CD1c-positive myeloid dendritic cell (primary cell): ENCODE measurements around the gene SOX5.
"Not testable (repeated sequence)": the region's sequence is repeated elsewhere in the genome, so short reads cannot be mapped to it uniquely, and the experiment has no call there.

Experiments used
- DNase-seq: peaks from one replicate; pipeline ENCODE4 v3.0.0-alpha.2; 2016; ENCODE audit errors: extremely low spot score

SOX5 gene

GRCh38 chr12:23756416-23756815, 193.1 kb downstream of the SOX5 start:
- no peak for DNase-seq

GRCh38 chr12:23753628-23754365, 195.7 kb downstream of the SOX5 start:
- DNase-seq = no peak

- no peak for DNase-seq
Observed at GRCh38 chr12:23752245-23752644, 197.2 kb downstream of the SOX5 start.

- DNase-seq = no peak
Observed at GRCh38 chr12:23751641-23752040, 197.8 kb downstream of the SOX5 start.

- DNase-seq = no peak
Observed at GRCh38 chr12:23750923-23751322, 198.5 kb downstream of the SOX5 start.

- DNase-seq = no peak
Observed at GRCh38 chr12:23744696-23745095, 204.8 kb downstream of the SOX5 start.

GRCh38 chr12:23742574-23742973, 206.9 kb downstream of the SOX5 start:
- no peak for DNase-seq

GRCh38 chr12:23731493-23731892, 218.0 kb downstream of the SOX5 start:
- DNase-seq = no peak

GRCh38 chr12:23731035-23731434, 218.4 kb downstream of the SOX5 start:
- no peak for DNase-seq

GRCh38 chr12:23729359-23729758, 220.1 kb downstream of the SOX5 start:
- no peak for DNase-seq

GRCh38 chr12:23726646-23727045, 222.8 kb downstream of the SOX5 start:
- DNase-seq = no peak

GRCh38 chr12:23722655-23723054, 226.8 kb downstream of the SOX5 start:
- no peak for DNase-seq

GRCh38 chr12:23721268-23721667, 228.2 kb downstream of the SOX5 start:
- DNase-seq = no peak

GRCh38 chr12:23719493-23719892, 230.0 kb downstream of the SOX5 start:
- DNase-seq = no peak

GRCh38 chr12:23710361-23710760, 239.1 kb downstream of the SOX5 start:
- DNase-seq = not testable (repeated sequence)

GRCh38 chr12:23708185-23708837, 241.2 kb downstream of the SOX5 start:
- no peak for DNase-seq

GRCh38 chr12:23707270-23707669, 242.2 kb downstream of the SOX5 start:
- DNase-seq = no peak

GRCh38 chr12:23704992-23705943, 244.2 kb downstream of the SOX5 start:
- DNase-seq = no peak

- DNase-seq = no peak
Observed at GRCh38 chr12:23703051-23703450, 246.4 kb downstream of the SOX5 start.

GRCh38 chr12:23699031-23699430, 250.4 kb downstream of the SOX5 start:
- no peak for DNase-seq

- DNase-seq = no peak
Observed at GRCh38 chr12:23694920-23695319, 254.6 kb downstream of the SOX5 start.

GRCh38 chr12:23694307-23694706, 255.2 kb downstream of the SOX5 start:
- DNase-seq = no peak
